SK-N-SH (cell line): ENCODE data around the gene STXBP1.

Source experiments
- CTCF ChIP-seq: fragments of 200-600 bp; sonication (generic); IDR thresholded peaks from 2 replicates; pipeline ENCODE4 v1.6.1; 2017; ENCODE audit warnings: antibody characterized with exemption, mild to moderate bottlenecking, moderate library complexity
- NRF1 ChIP-seq: IDR thresholded peaks from 2 replicates; pipeline ENCODE4 v1.6.1; 2012; ENCODE audit warnings: low read depth, mild to moderate bottlenecking, low read length
- POLR2AphosphoS5 ChIP-seq: IDR thresholded peaks from 2 replicates; pipeline ENCODE4 v1.6.1; 2012; ENCODE audit warnings: low read depth, low read length
- RFX5 ChIP-seq: IDR thresholded peaks from 2 replicates; pipeline ENCODE4 v1.6.1; 2012; ENCODE audit warnings: mild to moderate bottlenecking, improper control_type of control experiment, low read length

GRCh38 chr9:127708952-127709587 lies 97.0 kb downstream of the STXBP1 start:
- TF ChIP-seq RFX5 (no peak), POLR2AphosphoS5 (no peak), CTCF (no peak), NRF1 (no peak)
